ENCODE results near the gene CAMSAP2. TPM values are rescaled to one million over a fixed set of nuclear protein-coding genes. Genes with fewer than 3 reads are reported as not detected.

The CAMSAP2 gene
- total RNA-seq, 4 donors from 2014 or later: 9.2 to 27.5 (median 19.7) TPM

DNA sequence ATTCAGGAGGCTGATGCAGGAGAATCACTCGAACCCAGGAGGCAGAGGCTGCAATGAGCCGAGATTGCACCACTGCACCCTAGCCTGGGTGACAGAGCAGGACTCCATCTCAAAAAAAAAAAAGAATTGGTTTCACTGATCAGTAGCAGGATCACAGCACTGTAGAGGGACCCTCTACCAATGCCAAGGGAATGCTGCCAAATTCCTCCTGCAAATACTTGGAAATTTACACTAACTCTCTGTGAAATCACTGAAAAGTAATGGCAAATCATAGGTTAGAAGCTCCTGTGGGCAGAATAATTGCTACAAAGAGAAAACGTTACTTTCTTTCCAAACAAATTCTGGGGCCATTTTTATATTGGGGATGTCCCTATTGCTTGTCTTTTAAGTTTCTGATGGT lies 127.4 kb downstream of the CAMSAP2 start:
- H3K27ac ChIP-seq: no peak overlapping the region
- peaks cover 0 to 31% (median 0%) of the 10 kb centered on the region in 3 donors for H3K36me3 ChIP-seq
- intact Hi-C loops (cut with DNase I): no loop called here
- H3K4me1 ChIP-seq: no peaks in the 10 kb centered on the region
- no peaks in the 10 kb centered on the region for H3K9me3 ChIP-seq
- WGBS, 2 donors: 17 to 71% methylated on average over 1 to 3 of the region's 3 CpGs
- DNase-seq: no peak
- TF ChIP-seq, protein P1, sequence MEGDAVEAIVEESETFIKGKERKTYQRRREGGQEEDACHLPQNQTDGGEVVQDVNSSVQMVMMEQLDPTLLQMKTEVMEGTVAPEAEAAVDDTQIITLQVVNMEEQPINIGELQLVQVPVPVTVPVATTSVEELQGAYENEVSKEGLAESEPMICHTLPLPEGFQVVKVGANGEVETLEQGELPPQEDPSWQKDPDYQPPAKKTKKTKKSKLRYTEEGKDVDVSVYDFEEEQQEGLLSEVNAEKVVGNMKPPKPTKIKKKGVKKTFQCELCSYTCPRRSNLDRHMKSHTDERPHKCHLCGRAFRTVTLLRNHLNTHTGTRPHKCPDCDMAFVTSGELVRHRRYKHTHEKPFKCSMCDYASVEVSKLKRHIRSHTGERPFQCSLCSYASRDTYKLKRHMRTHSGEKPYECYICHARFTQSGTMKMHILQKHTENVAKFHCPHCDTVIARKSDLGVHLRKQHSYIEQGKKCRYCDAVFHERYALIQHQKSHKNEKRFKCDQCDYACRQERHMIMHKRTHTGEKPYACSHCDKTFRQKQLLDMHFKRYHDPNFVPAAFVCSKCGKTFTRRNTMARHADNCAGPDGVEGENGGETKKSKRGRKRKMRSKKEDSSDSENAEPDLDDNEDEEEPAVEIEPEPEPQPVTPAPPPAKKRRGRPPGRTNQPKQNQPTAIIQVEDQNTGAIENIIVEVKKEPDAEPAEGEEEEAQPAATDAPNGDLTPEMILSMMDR (IDR thresholded peaks at IDR 0.05): no peak
- no peak for TF ChIP-seq POLR2A (IDR thresholded peaks at IDR 0.05)
- no peak overlapping the region for H3K4me3 ChIP-seq
- H3K27me3 ChIP-seq: peaks cover 0 to 21% (median 0%) of the 10 kb centered on the region in 4 donors

DNA sequence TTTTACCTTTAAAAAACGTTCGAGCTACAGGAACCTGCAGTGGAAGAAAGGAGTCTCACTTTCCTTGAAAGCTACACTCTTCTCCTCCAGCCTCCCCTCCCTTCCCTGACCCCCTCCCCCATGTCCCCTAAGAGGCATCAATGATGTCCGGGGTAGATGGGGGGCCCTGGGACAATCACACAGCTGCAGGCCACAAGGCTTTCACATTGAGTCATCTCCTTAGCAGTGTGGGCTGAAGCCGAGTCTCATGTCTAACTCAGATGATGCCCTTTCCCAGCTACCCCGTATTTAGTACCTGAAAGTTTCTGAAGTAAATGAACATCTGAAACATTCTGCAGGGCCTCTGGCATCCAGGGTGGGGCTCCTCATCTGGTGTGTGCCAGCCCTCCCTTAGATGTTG lies 127.8 kb downstream of the CAMSAP2 start:
- Histone ChIP-seq H3K4me3 (no peak overlapping the region), H3K27me3 (peaks cover 0 to 25% (median 0%) of the 10 kb centered on the region in 4 donors), H3K4me1 (no peaks in the 10 kb centered on the region), H3K9me3 (no peaks in the 10 kb centered on the region), H3K27ac (no peak overlapping the region), H3K36me3 (peaks cover 0 to 31% (median 0%) of the 10 kb centered on the region in 3 donors)
- intact Hi-C loops (cut with DNase I): no loop called here
- 23 to 24% methylated on average over 5 of the region's 5 CpGs for WGBS, 2 donors
- no peak for DNase-seq
- TF ChIP-seq POLR2A (IDR thresholded peaks at IDR 0.05): no peak
- TF ChIP-seq, protein P1 (IDR thresholded peaks at IDR 0.05): no peak

DNA sequence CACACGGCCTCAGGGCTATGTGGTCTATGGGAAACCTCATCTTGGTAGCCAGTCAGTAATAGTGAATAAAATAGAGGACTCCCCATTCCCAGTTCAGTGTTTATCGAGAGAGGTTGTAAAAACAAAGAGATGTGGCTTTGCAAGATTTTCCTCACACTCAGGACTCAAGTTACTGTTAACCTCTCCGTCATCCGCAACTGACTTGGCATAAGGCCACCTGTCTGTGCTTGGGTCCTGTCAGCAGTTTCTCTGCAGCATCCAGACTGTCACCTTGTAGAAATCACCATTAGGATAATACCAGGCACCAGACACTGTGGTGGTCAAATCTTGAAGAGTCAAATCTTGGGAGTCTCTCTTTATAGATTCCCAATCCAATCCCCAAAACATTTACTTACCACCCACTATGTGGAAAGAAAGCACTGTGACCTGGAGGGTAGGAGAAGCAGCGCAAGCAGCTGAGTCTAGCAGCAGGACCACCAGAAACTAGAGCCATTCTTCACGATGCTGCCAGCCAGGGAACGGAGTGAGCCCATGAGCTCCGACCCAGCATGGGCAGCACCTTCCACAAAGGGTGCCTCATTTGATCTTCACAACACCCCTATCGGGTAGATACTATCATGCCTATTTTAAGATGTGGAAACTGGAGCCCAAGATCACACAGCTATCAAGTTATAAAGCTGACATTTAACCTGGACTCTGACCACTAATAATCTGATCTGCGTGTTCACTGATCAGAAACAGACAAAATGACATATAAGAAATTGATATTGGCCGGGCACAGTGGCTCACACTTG lies 128.5 kb downstream of the CAMSAP2 start:
- no peak overlapping the region for H3K4me3 ChIP-seq
- H3K36me3 ChIP-seq: peaks cover 0 to 27% (median 0%) of the 10 kb centered on the region in 3 donors
- peaks cover 0 to 32% (median 0%) of the 10 kb centered on the region in 4 donors for H3K27me3 ChIP-seq
- H3K27ac ChIP-seq: peak overlapping the region in 1 of 4 donors; percentile 9
- no peak for DNase-seq
- no peaks in the 10 kb centered on the region for H3K9me3 ChIP-seq
- TF ChIP-seq, protein P1 (IDR thresholded peaks at IDR 0.05): no peak
- TF ChIP-seq POLR2A (IDR thresholded peaks at IDR 0.05): no peak
- H3K4me1 ChIP-seq: no peaks in the 10 kb centered on the region
- 49 to 58% methylated on average over 7 to 8 of the region's 11 CpGs for WGBS, 2 donors
- intact Hi-C loops (cut with DNase I): no loop called here

DNA sequence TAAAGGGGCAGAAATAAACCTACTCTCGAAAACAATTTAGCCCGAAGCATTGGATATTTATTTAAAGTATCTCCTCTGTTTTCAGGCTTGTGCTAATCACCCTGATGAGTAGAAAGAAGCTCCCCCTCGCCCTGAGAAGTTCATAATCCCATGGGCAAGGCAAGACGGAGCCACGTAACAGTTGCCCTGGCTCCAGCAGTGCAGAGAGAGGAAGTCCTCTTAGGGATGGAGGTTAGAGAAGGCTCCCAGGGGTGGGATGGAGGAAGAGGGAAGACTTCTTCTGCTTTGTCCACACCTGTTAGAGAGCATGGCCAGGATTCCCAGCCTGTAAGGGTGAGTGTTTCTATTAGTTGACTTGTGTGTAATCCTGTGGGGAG lies 130.7 kb downstream of the CAMSAP2 start:
- WGBS, 2 donors: 78 to 79% methylated on average over 5 of the region's 5 CpGs
- Histone ChIP-seq H3K36me3 (peaks cover 0 to 6% (median 0%) of the 10 kb centered on the region in 3 donors), H3K4me3 (no peak overlapping the region), H3K27ac (peak overlapping the region in 2 of 4 donors; percentile 29 to 46), H3K4me1 (peaks cover 5 to 16% (median 12%) of the 10 kb centered on the region in 3 donors), H3K27me3 (peaks cover 0 to 54% (median 11%) of the 10 kb centered on the region in 4 donors), H3K9me3 (no peaks in the 10 kb centered on the region)
- TF ChIP-seq, protein P1 (IDR thresholded peaks at IDR 0.05): no peak
- TF ChIP-seq POLR2A (IDR thresholded peaks at IDR 0.05): no peak
- DNase-seq: no peak
- intact Hi-C loops (cut with DNase I): no loop called here

DNA sequence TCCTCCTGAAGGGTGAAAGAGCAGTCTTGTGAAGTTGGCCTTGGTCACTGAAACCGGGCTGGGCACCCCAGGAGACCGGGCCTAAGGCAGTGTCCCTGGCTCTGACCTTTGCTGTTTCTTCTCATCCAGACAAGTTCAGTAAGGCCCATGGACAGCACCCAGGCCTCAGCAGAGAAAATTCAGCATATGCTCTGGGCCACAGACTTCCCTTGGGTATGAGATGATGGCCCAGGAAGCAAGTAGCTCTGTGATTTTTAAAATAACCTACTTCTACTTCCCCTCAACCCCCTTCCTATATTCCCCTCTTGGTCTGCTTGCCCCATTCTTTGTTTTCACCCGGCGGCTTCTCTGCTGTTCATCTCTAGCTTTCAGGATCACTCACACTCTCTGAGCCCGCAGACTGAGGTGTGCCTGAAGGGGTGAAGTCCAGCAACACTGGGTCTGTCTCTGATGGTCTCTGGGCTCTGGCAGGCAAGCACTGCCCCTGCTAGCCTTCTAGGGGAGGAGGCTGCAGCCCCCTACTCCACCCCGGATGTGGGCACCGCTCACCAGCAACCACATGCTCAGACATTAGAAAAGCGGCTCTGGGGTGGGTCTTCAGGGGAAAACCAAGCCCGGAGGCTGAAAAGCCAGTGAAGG lies 131.2 kb downstream of the CAMSAP2 start:
- no peaks in the 10 kb centered on the region for H3K9me3 ChIP-seq
- H3K4me3 ChIP-seq: no peak overlapping the region
- TF ChIP-seq, protein P1 (IDR thresholded peaks at IDR 0.05): no peak
- TF ChIP-seq POLR2A (IDR thresholded peaks at IDR 0.05): no peak
- H3K4me1 ChIP-seq: peaks cover 5 to 16% (median 12%) of the 10 kb centered on the region in 3 donors
- H3K27me3 ChIP-seq: peaks cover 0 to 59% (median 11%) of the 10 kb centered on the region in 4 donors
- peaks cover 0 to under 1% (median 0%) of the 10 kb centered on the region in 3 donors for H3K36me3 ChIP-seq
- H3K27ac ChIP-seq: peak overlapping the region in 2 of 4 donors; percentile 29 to 46
- intact Hi-C loops (cut with DNase I): no loop called here
- 66 to 69% methylated on average over 4 to 7 of the region's 9 CpGs for WGBS, 2 donors
- DNase-seq: no peak

All from esophagus squamous epithelium (tissue), 5 donors.